ENCODE measurements around the gene EEF1A2.

Gene EEF1A2

GRCh38 chr20:63468421-63468820 lies 30.5 kb downstream of the EEF1A2 start:
- no peak overlapping the region for H3K4me3 ChIP-seq (replicated peaks in 1 of 2; ENCODE audit: low read depth in 2 of 2, low read length in 2 of 2)
- DNase-seq (ENCODE audit: low read depth in 2 of 2), result no peak
- no peak for TF ChIP-seq CTCF (IDR thresholded peaks at IDR 0.05; ENCODE audit: low read depth, low read length)

DNA sequence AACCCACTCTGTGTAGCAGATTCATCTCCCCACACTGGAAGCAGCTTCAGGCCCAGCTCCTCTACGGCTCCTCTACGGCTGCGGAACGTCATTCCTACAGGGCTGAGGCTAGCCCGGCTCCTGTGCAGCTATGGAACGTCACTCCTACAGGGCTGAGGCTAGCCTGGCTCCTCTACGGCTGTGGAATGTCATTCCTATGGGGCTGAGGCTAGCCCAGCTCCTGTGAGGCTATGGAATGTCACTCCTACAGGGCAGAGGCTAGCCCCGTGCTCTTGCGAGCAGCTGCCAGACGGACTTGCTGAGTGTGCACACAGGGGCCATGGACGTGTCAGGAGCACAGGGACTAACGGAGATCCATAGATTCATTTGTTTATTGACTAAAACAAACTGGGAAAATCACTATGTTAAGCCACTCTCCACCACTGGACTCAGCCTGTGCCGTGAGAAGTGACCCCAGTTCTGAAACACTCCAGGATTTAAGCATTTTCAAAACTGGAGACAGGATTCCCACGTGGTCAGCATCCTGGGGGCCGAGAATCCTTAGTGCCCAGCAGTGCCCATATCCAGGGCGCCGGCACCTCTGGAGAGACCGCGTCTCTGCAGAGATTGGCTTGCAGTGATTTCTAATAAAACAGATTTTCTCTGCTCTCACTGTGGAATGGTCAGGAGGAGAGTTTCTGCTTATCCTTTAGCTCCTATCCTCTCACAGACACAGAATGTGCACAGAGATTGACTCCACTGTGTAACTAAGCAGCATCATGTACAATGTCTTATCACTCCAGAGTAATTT lies 31.4 kb downstream of the EEF1A2 start:
- TF ChIP-seq CTCF (IDR thresholded peaks at IDR 0.05; ENCODE audit: low read depth, low read length), result no peak
- H3K4me3 ChIP-seq (replicated peaks in 1 of 2; ENCODE audit: low read depth in 2 of 2, low read length in 2 of 2), result no peak overlapping the region

DNA sequence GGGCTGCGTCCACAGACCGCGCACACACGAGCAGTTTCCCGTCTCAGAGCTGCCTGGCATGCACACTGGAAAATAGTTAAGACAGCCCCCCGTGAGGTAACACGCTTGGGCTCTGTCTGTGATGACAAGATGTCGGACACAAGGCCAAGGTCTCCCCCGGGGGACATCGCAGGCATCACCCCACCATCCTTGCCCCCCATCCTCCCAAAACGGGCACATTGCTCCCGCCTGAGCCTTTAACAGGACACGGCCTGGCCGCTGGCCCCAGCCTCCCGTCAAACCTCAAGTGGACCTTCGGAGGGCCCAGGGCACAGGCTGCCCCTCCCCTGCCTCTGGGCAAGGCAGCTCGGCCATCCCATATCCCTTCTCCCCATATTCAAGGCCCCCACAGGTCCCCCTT lies 32.0 kb downstream of the EEF1A2 start:
- no peak for DNase-seq (ENCODE audit: low read depth in 2 of 2)
- no peak overlapping the region for H3K4me3 ChIP-seq (replicated peaks in 1 of 2; ENCODE audit: low read depth in 2 of 2, low read length in 2 of 2)
- TF ChIP-seq CTCF (IDR thresholded peaks at IDR 0.05; ENCODE audit: low read depth, low read length), result no peak

More for the DNA sequence above, 31.4 kb downstream of the EEF1A2 start:
- no peak for DNase-seq (ENCODE audit: low read depth in 2 of 2)

GRCh38 chr20:63466250-63466825 lies 32.5 kb downstream of the EEF1A2 start:
- no peak for TF ChIP-seq CTCF (IDR thresholded peaks at IDR 0.05; ENCODE audit: low read depth, low read length)
- no peak for DNase-seq (ENCODE audit: low read depth in 2 of 2)
- no peak overlapping the region for H3K4me3 ChIP-seq (replicated peaks in 1 of 2; ENCODE audit: low read depth in 2 of 2, low read length in 2 of 2)

- no peak for TF ChIP-seq CTCF (IDR thresholded peaks at IDR 0.05; ENCODE audit: low read depth, low read length)
- no peak overlapping the region for H3K4me3 ChIP-seq (replicated peaks in 1 of 2; ENCODE audit: low read depth in 2 of 2, low read length in 2 of 2)
- no peak for DNase-seq (ENCODE audit: low read depth in 2 of 2)
Measured at GRCh38 chr20:63465380-63466249, 33.3 kb downstream of the EEF1A2 start.

DNA sequence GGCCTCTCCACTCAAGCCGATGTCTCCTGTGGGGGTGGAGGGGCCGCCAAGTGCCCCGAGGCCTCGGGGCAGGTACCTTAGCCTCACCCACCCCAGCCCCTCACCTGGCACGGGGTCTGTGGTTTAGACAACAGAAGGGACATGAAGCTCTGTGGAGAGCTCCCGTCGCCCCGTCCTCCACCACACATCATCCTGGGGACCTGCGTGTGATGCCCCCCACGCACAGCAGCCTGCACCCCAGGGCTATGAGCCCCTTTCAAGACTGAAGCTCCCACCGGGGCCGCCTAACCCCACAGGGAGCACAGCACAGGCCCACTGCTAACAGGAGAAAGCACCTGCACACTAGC lies 34.6 kb downstream of the EEF1A2 start:
- DNase-seq (ENCODE audit: low read depth in 2 of 2), result no peak
- no peak for TF ChIP-seq CTCF (IDR thresholded peaks at IDR 0.05; ENCODE audit: low read depth, low read length)
- no peak overlapping the region for H3K4me3 ChIP-seq (replicated peaks in 1 of 2; ENCODE audit: low read depth in 2 of 2, low read length in 2 of 2)

Data from cardiac fibroblast (primary cell).